HEK293 (cell line): ENCODE data around the gene ARPC5L.

Experiments
- EGR2 ChIP-seq: fragments of 450-650 bp; formaldehyde crosslinking; IDR thresholded peaks from 2 replicates; pipeline ENCODE4 v1.5.1; 2016; ENCODE audit warnings: low read depth, missing biosample characterization, missing genetic modification characterization
- FEZF1 ChIP-seq: fragments of 450-650 bp; formaldehyde crosslinking; IDR thresholded peaks from 2 replicates; pipeline ENCODE4 v1.5.1; 2016; ENCODE audit warnings: missing biosample characterization, missing genetic modification characterization
- GLIS1 ChIP-seq: fragments of 450-650 bp; formaldehyde crosslinking; IDR thresholded peaks from 2 replicates; pipeline ENCODE4 v1.5.1; 2016; ENCODE audit warnings: missing biosample characterization, missing genetic modification characterization
- KLF8 ChIP-seq: fragments of 450-650 bp; formaldehyde crosslinking; IDR thresholded peaks from 2 replicates; pipeline ENCODE4 v1.5.1; 2016; ENCODE audit warnings: missing biosample characterization, missing genetic modification characterization
- MEIS1 ChIP-seq: sonication (generic); formaldehyde crosslinking; IDR thresholded peaks from 2 replicates; pipeline ENCODE4 v1.8.1; 2022; ENCODE audit warnings: missing genetic modification reagents, mild to moderate bottlenecking, borderline replicate concordance
- ZNF132 ChIP-seq: fragments of 450-650 bp; formaldehyde crosslinking; IDR thresholded peaks from 2 replicates; pipeline ENCODE4 v1.5.1; 2017; ENCODE audit warnings: missing biosample characterization, missing genetic modification characterization, borderline replicate concordance
- ZNF146 ChIP-seq: fragments of 450-650 bp; formaldehyde crosslinking; IDR thresholded peaks from 2 replicates; pipeline ENCODE4 v1.5.1; 2016; ENCODE audit warnings: missing biosample characterization, missing genetic modification characterization
- ZNF214 ChIP-seq: fragments of 450-650 bp; formaldehyde crosslinking; IDR thresholded peaks from 2 replicates; pipeline ENCODE4 v1.5.1; 2017; ENCODE audit warnings: missing biosample characterization, mild to moderate bottlenecking, missing genetic modification characterization, borderline replicate concordance
- ZNF404 ChIP-seq: fragments of 450-650 bp; formaldehyde crosslinking; IDR thresholded peaks from 2 replicates; pipeline ENCODE4 v1.5.1; 2017; ENCODE audit warnings: missing biosample characterization, missing genetic modification characterization
- ZNF473 ChIP-seq: fragments of 450-650 bp; formaldehyde crosslinking; IDR thresholded peaks from 2 replicates; pipeline ENCODE4 v1.5.1; 2017; ENCODE audit warnings: missing biosample characterization, missing genetic modification characterization
- ZNF48 ChIP-seq: fragments of 450-650 bp; formaldehyde crosslinking; IDR thresholded peaks from 2 replicates; pipeline ENCODE4 v1.5.1; 2016; ENCODE audit warnings: missing biosample characterization, missing genetic modification characterization
- ZNF521 ChIP-seq: fragments of 450-650 bp; formaldehyde crosslinking; IDR thresholded peaks from 2 replicates; pipeline ENCODE4 v1.5.1; 2017; ENCODE audit warnings: missing biosample characterization, mild to moderate bottlenecking, missing genetic modification characterization
- ZNF621 ChIP-seq: fragments of 450-650 bp; formaldehyde crosslinking; IDR thresholded peaks from 2 replicates; pipeline ENCODE4 v1.5.1; 2017; ENCODE audit warnings: missing biosample characterization, missing genetic modification characterization
- ZSCAN30 ChIP-seq: fragments of 450-650 bp; IDR thresholded peaks from 2 replicates; pipeline ENCODE4 v1.5.1; 2018; ENCODE audit warnings: missing biosample characterization, mild to moderate bottlenecking, missing genetic modification characterization, moderate library complexity
- ZXDB ChIP-seq: fragments of 450-650 bp; formaldehyde crosslinking; IDR thresholded peaks from 2 replicates; pipeline ENCODE4 v1.5.1; 2016; ENCODE audit warnings: missing biosample characterization, missing genetic modification characterization
- TF ChIP-seq, protein P1 (sequence below): fragments of 450-650 bp; formaldehyde crosslinking; conservative IDR thresholded peaks from 2 replicates; pipeline ENCODE4 v1.5.1; 2016; ENCODE audit warnings: low read depth, missing biosample characterization, missing genetic modification characterization
- TF ChIP-seq, protein P2 (sequence below): fragments of 450-650 bp; formaldehyde crosslinking; IDR thresholded peaks from 2 replicates; pipeline ENCODE4 v1.5.1; 2017; ENCODE audit warnings: missing biosample characterization, missing genetic modification characterization
- TF ChIP-seq, protein P3 (sequence below): fragments of 450-650 bp; formaldehyde crosslinking; IDR thresholded peaks from 2 replicates; pipeline ENCODE4 v1.5.1; 2016; ENCODE audit warnings: missing biosample characterization, missing genetic modification characterization
- TF ChIP-seq, protein P4 (sequence below): fragments of 450-650 bp; formaldehyde crosslinking; IDR thresholded peaks from 2 replicates; pipeline ENCODE4 v1.5.1; 2016; ENCODE audit warnings: missing biosample characterization, missing genetic modification characterization
- TF ChIP-seq, protein P5 (sequence below): fragments of 450-650 bp; formaldehyde crosslinking; IDR thresholded peaks from 2 replicates; pipeline ENCODE4 v1.5.1; 2016; ENCODE audit warnings: missing biosample characterization, missing genetic modification characterization
- TF ChIP-seq, protein P6 (sequence below): fragments of 450-650 bp; formaldehyde crosslinking; IDR thresholded peaks from 2 replicates; pipeline ENCODE4 v1.5.1; 2016; ENCODE audit warnings: missing biosample characterization, missing genetic modification characterization
- TF ChIP-seq, protein P7 (sequence below): fragments of 450-650 bp; formaldehyde crosslinking; IDR thresholded peaks from 2 replicates; pipeline ENCODE4 v1.5.1; 2017; ENCODE audit warnings: missing biosample characterization, missing genetic modification characterization

Gene ARPC5L

DNA sequence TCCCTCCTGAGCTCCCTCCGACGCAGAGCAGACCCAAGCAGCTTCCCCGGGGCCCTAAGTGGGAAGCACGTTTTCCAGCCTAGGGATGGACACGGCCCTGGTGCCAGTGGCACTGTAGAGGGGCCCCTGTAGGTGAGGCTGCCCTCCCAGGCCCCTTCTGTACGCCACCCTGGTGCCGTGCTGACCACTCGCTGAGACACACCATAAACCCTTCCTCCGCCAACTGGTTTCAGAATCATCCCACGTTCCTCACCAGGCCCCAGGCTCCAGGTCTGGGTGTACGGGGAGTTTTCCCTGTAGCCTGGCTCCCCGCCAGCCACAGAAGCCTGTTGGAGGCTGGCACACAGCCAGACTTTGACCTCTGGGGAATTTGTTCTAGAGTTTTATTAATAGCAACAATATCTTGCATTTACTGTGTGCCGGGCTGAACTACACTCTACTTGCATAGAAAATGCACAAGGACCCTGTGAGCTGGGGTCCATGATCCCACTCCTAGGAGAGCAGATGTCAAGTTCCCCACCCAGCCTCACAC, 26.8 kb upstream of the ARPC5L start (continued):
- TF ChIP-seq ZNF132 (tag by site-specific recombination) (no peak), FEZF1 (tag by site-specific recombination) (no peak), ZNF48 (tag by site-specific recombination) (no peak), ZXDB (tag by site-specific recombination) (no peak), ZNF473 (tag by site-specific recombination) (no peak), ZNF621 (tag by site-specific recombination) (no peak), EGR2 (tag by site-specific recombination) (0 out of 2 replicates have a peak, but pooled peaks have one; percentile 5), ZNF521 (no peak), ZNF214 (tag by site-specific recombination) (no peak), KLF8 (tag by site-specific recombination) (0 out of 2 replicates have a peak, but pooled peaks have one; percentile 1), ZNF404 (tag by site-specific recombination) (no peak), GLIS1 (tag by site-specific recombination) (peak; percentile 8; the same call in 1 of the 2 replicates), MEIS1 (no peak), ZNF146 (tag by site-specific recombination) (no peak), ZSCAN30 (tag by site-specific recombination) (0 out of 2 replicates have a peak, but pooled peaks have one; percentile 17)
- TF ChIP-seq, protein P1, sequence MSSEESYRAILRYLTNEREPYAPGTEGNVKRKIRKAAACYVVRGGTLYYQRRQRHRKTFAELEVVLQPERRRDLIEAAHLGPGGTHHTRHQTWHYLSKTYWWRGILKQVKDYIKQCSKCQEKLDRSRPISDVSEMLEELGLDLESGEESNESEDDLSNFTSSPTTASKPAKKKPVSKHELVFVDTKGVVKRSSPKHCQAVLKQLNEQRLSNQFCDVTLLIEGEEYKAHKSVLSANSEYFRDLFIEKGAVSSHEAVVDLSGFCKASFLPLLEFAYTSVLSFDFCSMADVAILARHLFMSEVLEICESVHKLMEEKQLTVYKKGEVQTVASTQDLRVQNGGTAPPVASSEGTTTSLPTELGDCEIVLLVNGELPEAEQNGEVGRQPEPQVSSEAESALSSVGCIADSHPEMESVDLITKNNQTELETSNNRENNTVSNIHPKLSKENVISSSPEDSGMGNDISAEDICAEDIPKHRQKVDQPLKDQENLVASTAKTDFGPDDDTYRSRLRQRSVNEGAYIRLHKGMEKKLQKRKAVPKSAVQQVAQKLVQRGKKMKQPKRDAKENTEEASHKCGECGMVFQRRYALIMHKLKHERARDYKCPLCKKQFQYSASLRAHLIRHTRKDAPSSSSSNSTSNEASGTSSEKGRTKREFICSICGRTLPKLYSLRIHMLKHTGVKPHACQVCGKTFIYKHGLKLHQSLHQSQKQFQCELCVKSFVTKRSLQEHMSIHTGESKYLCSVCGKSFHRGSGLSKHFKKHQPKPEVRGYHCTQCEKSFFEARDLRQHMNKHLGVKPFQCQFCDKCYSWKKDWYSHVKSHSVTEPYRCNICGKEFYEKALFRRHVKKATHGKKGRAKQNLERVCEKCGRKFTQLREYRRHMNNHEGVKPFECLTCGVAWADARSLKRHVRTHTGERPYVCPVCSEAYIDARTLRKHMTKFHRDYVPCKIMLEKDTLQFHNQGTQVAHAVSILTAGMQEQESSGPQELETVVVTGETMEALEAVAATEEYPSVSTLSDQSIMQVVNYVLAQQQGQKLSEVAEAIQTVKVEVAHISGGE (tag by site-specific recombination): no peak
- TF ChIP-seq, protein P2, sequence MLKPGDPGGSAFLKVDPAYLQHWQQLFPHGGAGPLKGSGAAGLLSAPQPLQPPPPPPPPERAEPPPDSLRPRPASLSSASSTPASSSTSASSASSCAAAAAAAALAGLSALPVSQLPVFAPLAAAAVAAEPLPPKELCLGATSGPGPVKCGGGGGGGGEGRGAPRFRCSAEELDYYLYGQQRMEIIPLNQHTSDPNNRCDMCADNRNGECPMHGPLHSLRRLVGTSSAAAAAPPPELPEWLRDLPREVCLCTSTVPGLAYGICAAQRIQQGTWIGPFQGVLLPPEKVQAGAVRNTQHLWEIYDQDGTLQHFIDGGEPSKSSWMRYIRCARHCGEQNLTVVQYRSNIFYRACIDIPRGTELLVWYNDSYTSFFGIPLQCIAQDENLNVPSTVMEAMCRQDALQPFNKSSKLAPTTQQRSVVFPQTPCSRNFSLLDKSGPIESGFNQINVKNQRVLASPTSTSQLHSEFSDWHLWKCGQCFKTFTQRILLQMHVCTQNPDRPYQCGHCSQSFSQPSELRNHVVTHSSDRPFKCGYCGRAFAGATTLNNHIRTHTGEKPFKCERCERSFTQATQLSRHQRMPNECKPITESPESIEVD: no peak
- TF ChIP-seq, protein P3, sequence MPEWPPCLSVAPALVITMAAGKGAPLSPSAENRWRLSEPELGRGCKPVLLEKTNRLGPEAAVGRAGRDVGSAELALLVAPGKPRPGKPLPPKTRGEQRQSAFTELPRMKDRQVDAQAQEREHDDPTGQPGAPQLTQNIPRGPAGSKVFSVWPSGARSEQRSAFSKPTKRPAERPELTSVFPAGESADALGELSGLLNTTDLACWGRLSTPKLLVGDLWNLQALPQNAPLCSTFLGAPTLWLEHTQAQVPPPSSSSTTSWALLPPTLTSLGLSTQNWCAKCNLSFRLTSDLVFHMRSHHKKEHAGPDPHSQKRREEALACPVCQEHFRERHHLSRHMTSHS (tag by site-specific recombination): no peak
- TF ChIP-seq, protein P4, sequence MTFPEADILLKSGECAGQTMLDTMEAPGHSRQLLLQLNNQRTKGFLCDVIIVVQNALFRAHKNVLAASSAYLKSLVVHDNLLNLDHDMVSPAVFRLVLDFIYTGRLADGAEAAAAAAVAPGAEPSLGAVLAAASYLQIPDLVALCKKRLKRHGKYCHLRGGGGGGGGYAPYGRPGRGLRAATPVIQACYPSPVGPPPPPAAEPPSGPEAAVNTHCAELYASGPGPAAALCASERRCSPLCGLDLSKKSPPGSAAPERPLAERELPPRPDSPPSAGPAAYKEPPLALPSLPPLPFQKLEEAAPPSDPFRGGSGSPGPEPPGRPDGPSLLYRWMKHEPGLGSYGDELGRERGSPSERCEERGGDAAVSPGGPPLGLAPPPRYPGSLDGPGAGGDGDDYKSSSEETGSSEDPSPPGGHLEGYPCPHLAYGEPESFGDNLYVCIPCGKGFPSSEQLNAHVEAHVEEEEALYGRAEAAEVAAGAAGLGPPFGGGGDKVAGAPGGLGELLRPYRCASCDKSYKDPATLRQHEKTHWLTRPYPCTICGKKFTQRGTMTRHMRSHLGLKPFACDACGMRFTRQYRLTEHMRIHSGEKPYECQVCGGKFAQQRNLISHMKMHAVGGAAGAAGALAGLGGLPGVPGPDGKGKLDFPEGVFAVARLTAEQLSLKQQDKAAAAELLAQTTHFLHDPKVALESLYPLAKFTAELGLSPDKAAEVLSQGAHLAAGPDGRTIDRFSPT (tag by site-specific recombination): no peak
- TF ChIP-seq, protein P5, sequence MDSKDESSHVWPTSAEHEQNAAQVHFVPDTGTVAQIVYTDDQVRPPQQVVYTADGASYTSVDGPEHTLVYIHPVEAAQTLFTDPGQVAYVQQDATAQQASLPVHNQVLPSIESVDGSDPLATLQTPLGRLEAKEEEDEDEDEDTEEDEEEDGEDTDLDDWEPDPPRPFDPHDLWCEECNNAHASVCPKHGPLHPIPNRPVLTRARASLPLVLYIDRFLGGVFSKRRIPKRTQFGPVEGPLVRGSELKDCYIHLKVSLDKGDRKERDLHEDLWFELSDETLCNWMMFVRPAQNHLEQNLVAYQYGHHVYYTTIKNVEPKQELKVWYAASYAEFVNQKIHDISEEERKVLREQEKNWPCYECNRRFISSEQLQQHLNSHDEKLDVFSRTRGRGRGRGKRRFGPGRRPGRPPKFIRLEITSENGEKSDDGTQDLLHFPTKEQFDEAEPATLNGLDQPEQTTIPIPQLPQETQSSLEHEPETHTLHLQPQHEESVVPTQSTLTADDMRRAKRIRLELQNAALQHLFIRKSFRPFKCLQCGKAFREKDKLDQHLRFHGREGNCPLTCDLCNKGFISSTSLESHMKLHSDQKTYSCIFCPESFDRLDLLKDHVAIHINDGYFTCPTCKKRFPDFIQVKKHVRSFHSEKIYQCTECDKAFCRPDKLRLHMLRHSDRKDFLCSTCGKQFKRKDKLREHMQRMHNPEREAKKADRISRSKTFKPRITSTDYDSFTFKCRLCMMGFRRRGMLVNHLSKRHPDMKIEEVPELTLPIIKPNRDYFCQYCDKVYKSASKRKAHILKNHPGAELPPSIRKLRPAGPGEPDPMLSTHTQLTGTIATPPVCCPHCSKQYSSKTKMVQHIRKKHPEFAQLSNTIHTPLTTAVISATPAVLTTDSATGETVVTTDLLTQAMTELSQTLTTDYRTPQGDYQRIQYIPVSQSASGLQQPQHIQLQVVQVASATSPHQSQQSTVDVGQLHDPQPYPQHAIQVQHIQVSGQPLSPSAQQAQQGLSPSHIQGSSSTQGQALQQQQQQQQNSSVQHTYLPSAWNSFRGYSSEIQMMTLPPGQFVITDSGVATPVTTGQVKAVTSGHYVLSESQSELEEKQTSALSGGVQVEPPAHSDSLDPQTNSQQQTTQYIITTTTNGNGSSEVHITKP (tag by site-specific recombination): no peak
- TF ChIP-seq, protein P6, sequence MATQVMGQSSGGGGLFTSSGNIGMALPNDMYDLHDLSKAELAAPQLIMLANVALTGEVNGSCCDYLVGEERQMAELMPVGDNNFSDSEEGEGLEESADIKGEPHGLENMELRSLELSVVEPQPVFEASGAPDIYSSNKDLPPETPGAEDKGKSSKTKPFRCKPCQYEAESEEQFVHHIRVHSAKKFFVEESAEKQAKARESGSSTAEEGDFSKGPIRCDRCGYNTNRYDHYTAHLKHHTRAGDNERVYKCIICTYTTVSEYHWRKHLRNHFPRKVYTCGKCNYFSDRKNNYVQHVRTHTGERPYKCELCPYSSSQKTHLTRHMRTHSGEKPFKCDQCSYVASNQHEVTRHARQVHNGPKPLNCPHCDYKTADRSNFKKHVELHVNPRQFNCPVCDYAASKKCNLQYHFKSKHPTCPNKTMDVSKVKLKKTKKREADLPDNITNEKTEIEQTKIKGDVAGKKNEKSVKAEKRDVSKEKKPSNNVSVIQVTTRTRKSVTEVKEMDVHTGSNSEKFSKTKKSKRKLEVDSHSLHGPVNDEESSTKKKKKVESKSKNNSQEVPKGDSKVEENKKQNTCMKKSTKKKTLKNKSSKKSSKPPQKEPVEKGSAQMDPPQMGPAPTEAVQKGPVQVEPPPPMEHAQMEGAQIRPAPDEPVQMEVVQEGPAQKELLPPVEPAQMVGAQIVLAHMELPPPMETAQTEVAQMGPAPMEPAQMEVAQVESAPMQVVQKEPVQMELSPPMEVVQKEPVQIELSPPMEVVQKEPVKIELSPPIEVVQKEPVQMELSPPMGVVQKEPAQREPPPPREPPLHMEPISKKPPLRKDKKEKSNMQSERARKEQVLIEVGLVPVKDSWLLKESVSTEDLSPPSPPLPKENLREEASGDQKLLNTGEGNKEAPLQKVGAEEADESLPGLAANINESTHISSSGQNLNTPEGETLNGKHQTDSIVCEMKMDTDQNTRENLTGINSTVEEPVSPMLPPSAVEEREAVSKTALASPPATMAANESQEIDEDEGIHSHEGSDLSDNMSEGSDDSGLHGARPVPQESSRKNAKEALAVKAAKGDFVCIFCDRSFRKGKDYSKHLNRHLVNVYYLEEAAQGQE (tag by site-specific recombination): no peak
- TF ChIP-seq, protein P7, sequence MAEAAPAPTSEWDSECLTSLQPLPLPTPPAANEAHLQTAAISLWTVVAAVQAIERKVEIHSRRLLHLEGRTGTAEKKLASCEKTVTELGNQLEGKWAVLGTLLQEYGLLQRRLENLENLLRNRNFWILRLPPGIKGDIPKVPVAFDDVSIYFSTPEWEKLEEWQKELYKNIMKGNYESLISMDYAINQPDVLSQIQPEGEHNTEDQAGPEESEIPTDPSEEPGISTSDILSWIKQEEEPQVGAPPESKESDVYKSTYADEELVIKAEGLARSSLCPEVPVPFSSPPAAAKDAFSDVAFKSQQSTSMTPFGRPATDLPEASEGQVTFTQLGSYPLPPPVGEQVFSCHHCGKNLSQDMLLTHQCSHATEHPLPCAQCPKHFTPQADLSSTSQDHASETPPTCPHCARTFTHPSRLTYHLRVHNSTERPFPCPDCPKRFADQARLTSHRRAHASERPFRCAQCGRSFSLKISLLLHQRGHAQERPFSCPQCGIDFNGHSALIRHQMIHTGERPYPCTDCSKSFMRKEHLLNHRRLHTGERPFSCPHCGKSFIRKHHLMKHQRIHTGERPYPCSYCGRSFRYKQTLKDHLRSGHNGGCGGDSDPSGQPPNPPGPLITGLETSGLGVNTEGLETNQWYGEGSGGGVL (tag by site-specific recombination): no peak
